Loucy (cell line): ENCODE measurements around the gene CENPN.

ENCODE experiments used
- H2AFZ ChIP-seq: fragments of 200-600 bp; sonication (generic); 2 replicates; pipeline ENCODE4 v1.6.0; 2016; ENCODE audit warnings: antibody characterized with exemption, mild to moderate bottlenecking, low read length, moderate library complexity
- H3F3A ChIP-seq: fragments of 200-600 bp; 2 replicates; pipeline ENCODE4 v1.6.0; 2016; ENCODE audit warnings: antibody characterized with exemption, low read depth, mild to moderate bottlenecking
- H3K27me3 ChIP-seq: fragments of 200-600 bp; sonication (generic); 2 replicates; pipeline ENCODE4 v1.6.1; 2014; ENCODE audit warnings: low read length, mild to moderate bottlenecking; ENCODE audit not compliant: insufficient read depth, poor library complexity, severe bottlenecking
- H3K36me3 ChIP-seq: fragments of 200-600 bp; sonication (generic); 2 replicates; pipeline ENCODE4 v1.6.1; 2016; ENCODE audit warnings: low read length; ENCODE audit not compliant: insufficient read depth
- H3K4me1 ChIP-seq: fragments of 200-600 bp; sonication (generic); 2 replicates; pipeline ENCODE4 v1.5.1; 2014; ENCODE audit warnings: low read length, mild to moderate bottlenecking; ENCODE audit not compliant: insufficient read depth, poor library complexity, severe bottlenecking
- H3K4me2 ChIP-seq: fragments of 200-600 bp; sonication (generic); 2 replicates; pipeline ENCODE4 v1.6.0; 2014; ENCODE audit warnings: antibody characterized with exemption, low read length, low read depth, mild to moderate bottlenecking; ENCODE audit not compliant: poor library complexity, severe bottlenecking
- H3K4me3 ChIP-seq: fragments of 200-600 bp; sonication (generic); 2 replicates; pipeline ENCODE4 v1.5.1; 2014; ENCODE audit warnings: low read length, mild to moderate bottlenecking, mixed read lengths; ENCODE audit not compliant: poor library complexity, severe bottlenecking
- H3K79me2 ChIP-seq: fragments of 200-600 bp; sonication (generic); 2 replicates; pipeline ENCODE4 v1.6.1; 2014; ENCODE audit warnings: low read length; ENCODE audit not compliant: insufficient read depth
- H3K9ac ChIP-seq: fragments of 200-600 bp; sonication (generic); 2 replicates; pipeline ENCODE4 v1.6.0; 2014; ENCODE audit warnings: mild to moderate bottlenecking, low read depth, low read length, moderate library complexity; ENCODE audit not compliant: poor library complexity, severe bottlenecking
- H3K9me2 ChIP-seq: fragments of 200-600 bp; sonication (generic); replicated peaks from 2 replicates; pipeline ENCODE4 v1.6.1; 2016; ENCODE audit warnings: low read depth, low read length, mixed read lengths
- H3K9me3 ChIP-seq: fragments of 200-600 bp; sonication (generic); 2 replicates; pipeline ENCODE4 v1.6.1; 2014; ENCODE audit warnings: mild to moderate bottlenecking, antibody characterized with exemption, low read length, low read depth; ENCODE audit not compliant: insufficient read depth
- H4K20me1 ChIP-seq: fragments of 200-600 bp; sonication (generic); 2 replicates; pipeline ENCODE4 v1.6.0; 2014; ENCODE audit warnings: antibody characterized with exemption, low read length, mild to moderate bottlenecking; ENCODE audit not compliant: insufficient read depth, poor library complexity, severe bottlenecking
- CTCF ChIP-seq: fragments of 200-600 bp; sonication (generic); conservative IDR thresholded peaks from 2 replicates; pipeline ENCODE4 v1.5.1; 2014; ENCODE audit warnings: mild to moderate bottlenecking, antibody characterized with exemption, low read length
- EZH2phosphoT487 ChIP-seq: fragments of 200-600 bp; IDR thresholded peaks from 2 replicates; pipeline ENCODE4 v1.6.1; 2018; ENCODE audit warnings: antibody characterized with exemption, mild to moderate bottlenecking, moderate library complexity, borderline replicate concordance

The CENPN gene

GRCh38 chr16:80985611-80986010, 21.4 kb upstream of the CENPN start:
- Histone ChIP-seq H3K9me3 (no peaks in the 10 kb centered on the region), H3F3A (no peaks in the 10 kb centered on the region), H3K4me1 (peaks cover 10% of the 10 kb centered on the region), H3K9me2 (no peaks in the 10 kb centered on the region), H3K9ac (no peak overlapping the region), H3K4me2 (no peak overlapping the region), H3K79me2 (peaks cover 71% of the 10 kb centered on the region), H3K27me3 (no peaks in the 10 kb centered on the region), H3K4me3 (no peak overlapping the region), H4K20me1 (peaks cover 6% of the 10 kb centered on the region), H3K36me3 (peaks cover 9% of the 10 kb centered on the region; the same call in 1 of the 2 replicates), H2AFZ (no peak overlapping the region)
- TF ChIP-seq EZH2phosphoT487 (no peak), CTCF (no peak)

GRCh38 chr16:80986557-80986956, 20.5 kb upstream of the CENPN start:
- Histone ChIP-seq H4K20me1 (peaks cover 6% of the 10 kb centered on the region), H3K4me2 (no peak overlapping the region), H2AFZ (no peak overlapping the region), H3K9me2 (no peaks in the 10 kb centered on the region), H3K4me3 (no peak overlapping the region), H3K9ac (no peak overlapping the region), H3F3A (no peaks in the 10 kb centered on the region), H3K79me2 (peaks cover 75% of the 10 kb centered on the region), H3K36me3 (peaks cover 17% of the 10 kb centered on the region; the same call in 1 of the 2 replicates), H3K4me1 (peaks cover 10% of the 10 kb centered on the region), H3K27me3 (no peaks in the 10 kb centered on the region), H3K9me3 (no peaks in the 10 kb centered on the region)
- no peak for TF ChIP-seq EZH2phosphoT487
- no peak for TF ChIP-seq CTCF

GRCh38 chr16:80988756-80989155, 18.3 kb upstream of the CENPN start:
- no peaks in the 10 kb centered on the region for H3K9me3 ChIP-seq
- peaks cover 78% of the 10 kb centered on the region for H3K79me2 ChIP-seq

More at GRCh38 chr16:80988756-80989155, 18.3 kb upstream of the CENPN start:
- Histone ChIP-seq H3K9me2 (no peaks in the 10 kb centered on the region), H3K4me1 (peaks cover 10% of the 10 kb centered on the region), H3K4me3 (no peak overlapping the region), H3K36me3 (peaks cover 23% of the 10 kb centered on the region; the same call in 1 of the 2 replicates), H4K20me1 (peaks cover 3% of the 10 kb centered on the region), H3K4me2 (no peak overlapping the region), H3F3A (no peaks in the 10 kb centered on the region), H2AFZ (no peak overlapping the region), H3K9ac (no peak overlapping the region), H3K27me3 (no peaks in the 10 kb centered on the region)
- TF ChIP-seq EZH2phosphoT487 (no peak), CTCF (no peak)
